ENCODE results near the gene DEK. TPM values are rescaled to one million over a fixed set of nuclear protein-coding genes. Genes with fewer than 3 reads are reported as not detected.
"Not testable (repeated sequence)": the region's sequence is repeated elsewhere in the genome, so short reads cannot be mapped to it uniquely, and the experiment has no call there.

Gene DEK
- total and polyA plus RNA-seq, 8 donors, result 13.8 to 34.1 (median 26.0) TPM

- H3K4me1 ChIP-seq, result no peaks in the 10 kb centered on the region
- no peaks in the 10 kb centered on the region for H3K36me3 ChIP-seq
- intact Hi-C loops (cut with DNase I), result no loop called here
- FAIRE-seq, result no peak
- WGBS, 2 donors, result 86 to 92% methylated on average over 5 of the region's 5 CpGs
- no peak overlapping the region for H3K4me3 ChIP-seq
- no peaks in the 10 kb centered on the region for H3K27me3 ChIP-seq
- TF ChIP-seq, protein P1, sequence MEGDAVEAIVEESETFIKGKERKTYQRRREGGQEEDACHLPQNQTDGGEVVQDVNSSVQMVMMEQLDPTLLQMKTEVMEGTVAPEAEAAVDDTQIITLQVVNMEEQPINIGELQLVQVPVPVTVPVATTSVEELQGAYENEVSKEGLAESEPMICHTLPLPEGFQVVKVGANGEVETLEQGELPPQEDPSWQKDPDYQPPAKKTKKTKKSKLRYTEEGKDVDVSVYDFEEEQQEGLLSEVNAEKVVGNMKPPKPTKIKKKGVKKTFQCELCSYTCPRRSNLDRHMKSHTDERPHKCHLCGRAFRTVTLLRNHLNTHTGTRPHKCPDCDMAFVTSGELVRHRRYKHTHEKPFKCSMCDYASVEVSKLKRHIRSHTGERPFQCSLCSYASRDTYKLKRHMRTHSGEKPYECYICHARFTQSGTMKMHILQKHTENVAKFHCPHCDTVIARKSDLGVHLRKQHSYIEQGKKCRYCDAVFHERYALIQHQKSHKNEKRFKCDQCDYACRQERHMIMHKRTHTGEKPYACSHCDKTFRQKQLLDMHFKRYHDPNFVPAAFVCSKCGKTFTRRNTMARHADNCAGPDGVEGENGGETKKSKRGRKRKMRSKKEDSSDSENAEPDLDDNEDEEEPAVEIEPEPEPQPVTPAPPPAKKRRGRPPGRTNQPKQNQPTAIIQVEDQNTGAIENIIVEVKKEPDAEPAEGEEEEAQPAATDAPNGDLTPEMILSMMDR (IDR thresholded peaks at IDR 0.05), result no peak
- H3K9me3 ChIP-seq, result no peaks in the 10 kb centered on the region
- no peak overlapping the region for H3K27ac ChIP-seq
- DNase-seq, result no peak
- peak in 2 of 4 donors; percentile 64 to 79 for ATAC-seq
Measured at GRCh38 chr6:18179770-18180356, 84.5 kb downstream of the DEK start.

DNA sequence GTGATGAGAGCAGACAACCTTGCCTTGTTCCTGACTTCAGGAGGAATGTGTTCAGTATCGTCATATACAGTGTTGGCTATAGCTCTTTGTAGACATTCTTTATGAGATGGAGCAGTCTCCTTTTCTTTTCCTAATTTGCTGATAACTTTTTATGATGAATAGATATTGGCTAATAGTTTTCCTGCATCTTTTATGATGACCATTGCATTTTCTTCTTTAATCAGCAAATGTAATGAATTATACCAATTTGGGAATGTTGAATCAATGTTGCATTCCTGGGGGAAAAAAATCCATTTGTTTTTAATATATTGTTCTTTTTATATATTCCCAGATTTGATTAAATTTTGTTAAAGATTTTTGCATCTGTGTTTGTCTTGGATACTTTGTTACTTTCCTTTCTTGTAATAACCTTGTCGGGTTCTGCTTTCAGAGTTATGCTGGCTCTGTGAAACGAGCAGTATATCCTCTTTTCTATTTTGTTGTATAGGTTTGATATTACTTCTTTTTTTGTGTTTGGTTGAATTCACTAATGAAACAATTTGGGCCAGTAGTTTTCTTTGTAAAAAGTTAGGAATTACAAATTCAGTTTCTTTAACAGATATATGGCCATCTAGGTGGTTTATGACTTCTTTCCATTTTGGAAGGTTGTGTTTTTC, 85.2 kb downstream of the DEK start:
- peak; percentile 69 for FAIRE-seq
- Histone ChIP-seq H3K4me3 (no peak overlapping the region), H3K27ac (peak overlapping the region in 1 of 4 donors; percentile 9), H3K9me3 (no peaks in the 10 kb centered on the region), H3K4me1 (no peaks in the 10 kb centered on the region), H3K27me3 (no peaks in the 10 kb centered on the region), H3K36me3 (no peaks in the 10 kb centered on the region)
- intact Hi-C loops (cut with DNase I), result no loop called here
- DNase-seq, result no peak
- WGBS, 2 donors, result 90 to 94% methylated on average over 3 of the region's 3 CpGs
- TF ChIP-seq, protein P1 (IDR thresholded peaks at IDR 0.05), result no peak
- peak in 1 of 4 donors; percentile 41 for ATAC-seq

GRCh38 chr6:18177286-18177965, 86.9 kb downstream of the DEK start:
- H3K27me3 ChIP-seq, result no peaks in the 10 kb centered on the region
- H3K9me3 ChIP-seq, result no peaks in the 10 kb centered on the region
- TF ChIP-seq, protein P1 (IDR thresholded peaks at IDR 0.05), result no peak
- H3K36me3 ChIP-seq, result no peaks in the 10 kb centered on the region
- H3K27ac ChIP-seq, result no peak overlapping the region
- FAIRE-seq (no peak), ATAC-seq (no peak), DNase-seq (no peak)
- WGBS, 2 donors, result 95 to 98% methylated on average over 4 of the region's 4 CpGs
- intact Hi-C loops (cut with DNase I), result no loop called here
- H3K4me3 ChIP-seq, result no peak overlapping the region
- H3K4me1 ChIP-seq, result no peaks in the 10 kb centered on the region

DNA sequence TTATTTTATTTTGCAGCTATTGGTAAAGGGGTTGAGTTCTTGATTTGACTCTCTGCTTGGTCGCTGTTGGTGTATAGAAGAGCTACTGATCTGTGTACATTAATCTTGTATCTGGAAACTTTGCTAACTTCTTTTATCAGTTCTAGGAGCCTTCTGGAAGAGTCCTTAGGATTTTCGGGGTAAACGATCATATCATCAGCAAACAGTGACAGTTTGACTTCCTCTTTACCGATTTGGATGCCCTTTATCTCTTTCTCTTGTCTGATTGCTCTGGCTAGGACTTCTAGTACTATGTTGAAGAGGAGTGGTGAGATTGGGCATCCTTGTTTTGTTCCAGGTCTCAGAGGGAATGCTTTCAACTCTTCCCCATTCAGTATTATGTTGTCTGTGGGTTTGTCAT, 88.1 kb downstream of the DEK start:
- intact Hi-C loops (cut with DNase I); DNase-seq; H3K36me3 ChIP-seq; H3K27me3 ChIP-seq; H3K4me1 ChIP-seq; H3K4me3 ChIP-seq; ATAC-seq; H3K27ac ChIP-seq; H3K9me3 ChIP-seq; FAIRE-seq: not testable (repeated sequence)
- WGBS, 2 donors, result 73 to 77% methylated on average over 4 of the region's 4 CpGs

Other genes with a start within 250 kb of the DEK start
- gene NHLRC1, start 141.9 kb downstream of the DEK start, total RNA-seq, result 1 to 10 TPM in 4 of 6 donors, under 1 TPM in 2; 0.93 to 1.3 (median 1.2) TPM
- gene NHLRC1, start 141.9 kb downstream of the DEK start, polyA plus RNA-seq, result 1 to 10 TPM; 1.0 to 1.8 TPM
- 1 to 10 TPM; 3.8 to 7.4 (median 6.2) TPM for gene TPMT, start 109.5 kb downstream of the DEK start, total RNA-seq
- 10 to 100 TPM in 1 of 2 donors, 1 to 10 TPM in 1; 7.1 to 10.8 TPM for gene TPMT, start 109.5 kb downstream of the DEK start, polyA plus RNA-seq
- gene KDM1B, start 109.1 kb downstream of the DEK start, total RNA-seq, result 10 to 100 TPM in 1 of 6 donors, 1 to 10 TPM in 5; 5.4 to 11.9 (median 7.0) TPM
- gene KDM1B, start 109.1 kb downstream of the DEK start, polyA plus RNA-seq, result 1 to 10 TPM; 2.6 to 4.2 TPM
- gene RNF144B, start 122.8 kb upstream of the DEK start, total RNA-seq, result 10 to 100 TPM in 2 of 6 donors, 1 to 10 TPM in 4; 5.5 to 18.7 (median 8.1) TPM
- gene RNF144B, start 122.8 kb upstream of the DEK start, polyA plus RNA-seq, result 1 to 10 TPM; 1.7 to 2.6 TPM

Measured in pancreas (tissue), 10 donors.